ENCODE results near the gene OR5M8. TPM values are rescaled to one million over a fixed set of nuclear protein-coding genes. Genes with fewer than 3 reads are reported as not detected.

OR5M8 gene
- total RNA-seq = not detected

- H3K27ac ChIP-seq = no peak within 1 kb of the TSS
- TF ChIP-seq POLR2A (IDR thresholded peaks at IDR 0.05) (no peak), CTCF (IDR thresholded peaks at IDR 0.05) (no peak)
- H3K9me3 ChIP-seq = no peaks in the 10 kb centered on the region
- H3K36me3 ChIP-seq (replicated peaks in 1 of 2; ENCODE audit: insufficient read depth in 1 of 2, low read depth in 2 of 2) = no peaks in the 10 kb centered on the region
- H3K27me3 ChIP-seq = no peaks in the 10 kb centered on the region
- no peaks in the 10 kb centered on the region for H3K4me1 ChIP-seq
- intact Hi-C loops (cut with DNase I) = no loop called here
- DNase-seq (no peak), ATAC-seq (no peak)
- H3K4me3 ChIP-seq = no peak within 1 kb of the TSS
- 53 to 64% methylated on average over 7 of the region's 7 CpGs for WGBS, 2 donors
Measured at GRCh38 chr11:56491270-56491669, at the start of gene OR5M8. OR5M8 (minus strand) TSS chr11:56491370; CDS start chr11:56491370, 0 bp downstream.

- 50 to 63% methylated on average over 3 of the region's 3 CpGs for WGBS, 2 donors
- intact Hi-C loops (cut with DNase I) = no loop called here
Measured at GRCh38 chr11:56533054-56533740, 42.0 kb upstream of the OR5M8 start.

GRCh38 chr11:56531856-56532255 lies 40.7 kb upstream of the OR5M8 start:
- WGBS, 2 donors = 28 to 37% methylated on average over 2 of the region's 2 CpGs
- H3K9me3 ChIP-seq = no peaks in the 10 kb centered on the region
- H3K4me3 ChIP-seq = no peak overlapping the region
- H3K27me3 ChIP-seq = no peaks in the 10 kb centered on the region
- intact Hi-C loops (cut with DNase I) = no loop called here
- H3K27ac ChIP-seq = no peak overlapping the region
- no peaks in the 10 kb centered on the region for H3K36me3 ChIP-seq (replicated peaks in 1 of 2; ENCODE audit: insufficient read depth in 1 of 2, low read depth in 2 of 2)
- H3K4me1 ChIP-seq = no peaks in the 10 kb centered on the region
- DNase-seq = no peak
- no peak for TF ChIP-seq POLR2A (IDR thresholded peaks at IDR 0.05)
- TF ChIP-seq CTCF (IDR thresholded peaks at IDR 0.05) = no peak
- ATAC-seq = no peak

More at GRCh38 chr11:56533054-56533740, 42.0 kb upstream of the OR5M8 start:
- Histone ChIP-seq H3K4me1 (no peaks in the 10 kb centered on the region), H3K36me3 (replicated peaks in 1 of 2; ENCODE audit: insufficient read depth in 1 of 2, low read depth in 2 of 2) (no peaks in the 10 kb centered on the region), H3K9me3 (no peaks in the 10 kb centered on the region), H3K27me3 (no peaks in the 10 kb centered on the region), H3K4me3 (no peak overlapping the region), H3K27ac (no peak overlapping the region)
- no peak for TF ChIP-seq CTCF (IDR thresholded peaks at IDR 0.05)
- DNase-seq = no peak
- no peak for ATAC-seq

GRCh38 chr11:56522008-56522407 lies 30.8 kb upstream of the OR5M8 start:
- no peak for TF ChIP-seq POLR2A (IDR thresholded peaks at IDR 0.05)
- Histone ChIP-seq H3K9me3 (no peaks in the 10 kb centered on the region), H3K36me3 (replicated peaks in 1 of 2; ENCODE audit: insufficient read depth in 1 of 2, low read depth in 2 of 2) (no peaks in the 10 kb centered on the region), H3K27ac (no peak overlapping the region), H3K4me3 (no peak overlapping the region), H3K4me1 (no peaks in the 10 kb centered on the region), H3K27me3 (no peaks in the 10 kb centered on the region)
- 44 to 50% methylated on average over 5 of the region's 5 CpGs for WGBS, 2 donors
- intact Hi-C loops (cut with DNase I) = no loop called here
- DNase-seq (no peak), ATAC-seq (no peak)

- Histone ChIP-seq H3K4me1 (no peaks in the 10 kb centered on the region), H3K36me3 (replicated peaks in 1 of 2; ENCODE audit: insufficient read depth in 1 of 2, low read depth in 2 of 2) (no peaks in the 10 kb centered on the region), H3K9me3 (no peaks in the 10 kb centered on the region), H3K27me3 (no peaks in the 10 kb centered on the region), H3K27ac (no peak overlapping the region), H3K4me3 (no peak overlapping the region)
- intact Hi-C loops (cut with DNase I) = no loop called here
- WGBS, 2 donors = 37 to 58% methylated on average over 1 of the region's 1 CpG
- ATAC-seq (no peak), DNase-seq (no peak)
- TF ChIP-seq POLR2A (IDR thresholded peaks at IDR 0.05) (no peak), CTCF (IDR thresholded peaks at IDR 0.05) (no peak)
Measured at GRCh38 chr11:56513280-56513679, 22.1 kb upstream of the OR5M8 start.
